K562 (cell line): ENCODE data around the gene HNF4A. TPM values are rescaled to one million over a fixed set of nuclear protein-coding genes. Genes with fewer than 3 reads are reported as not detected.

Experiments used
- ATAC-seq: fragments of 200-7000 bp; cut with Tn5 transposase; 3 replicates; pipeline ENCODE4 v1.9.1; 2020; ENCODE audit warnings: moderate library complexity
- BruUV-seq: library from RNA; stranded (reverse); fragments of 400-500 nt; replicated peaks from 2 replicates; lab custom pipeline; 2021; lab: Mats Ljungman, UMichigan
- CTCF ChIA-PET: fragments of 300-600 bp; formaldehyde crosslinking; extraction: SDS; loops from one replicate; lab custom pipeline; 2021; ENCODE audit warnings: low intra/inter-chr PET ratio; lab: Yijun Ruan, JAX
- POLR2A ChIA-PET: fragments of 300-600, 350-650 bp; sonication (Branson Sonifier 250); formaldehyde crosslinking; extraction: SDS; loops from one replicate; lab custom pipeline; 2021; ENCODE audit warnings: antibody characterized with exemption, inconsistent platforms; lab: Yijun Ruan, JAX
- DNase-seq, 4 experiments: peaks; one replicate each; pipeline versions ENCODE4 v3.0.0 to v3.0.0-alpha.2; 2011 to 2018; ENCODE audit warnings: low spot score in 3 of 4, mixed read lengths in 3 of 4; ENCODE audit errors: extremely low read depth in 1 of 4
- FAIRE-seq: peaks from 2 replicates; lab custom pipeline; 2011; peaks lifted over from hg19 to GRCh38; lab: Jason Lieb, UNC
- H2AFZ ChIP-seq: 2 replicates; pipeline ENCODE4 v1.6.0; 2011; ENCODE audit warnings: low read depth, low read length, control low read depth, inconsistent platforms
- H3K27ac ChIP-seq: fragments of 200-600 bp; 3 replicates; pipeline ENCODE4 v1.8.0; 2011; ENCODE audit warnings: low read depth, mild to moderate bottlenecking, control low read depth, inconsistent platforms, low read length, moderate library complexity, mixed read lengths; ENCODE audit errors: extremely low read depth
- H3K27me3 ChIP-seq, 2 experiments: fragments of 300-600 bp in 1 of 2; 2 replicates in 1 of 2; 3 replicates in 1 of 2; pipeline versions ENCODE4 v1.6.0 to v1.8.0; 2011; ENCODE audit warnings: inconsistent platforms in 2 of 2, low read length in 2 of 2, mild to moderate bottlenecking in 1 of 2, mixed read lengths in 1 of 2, moderate library complexity in 1 of 2; ENCODE audit not compliant: control insufficient read depth in 2 of 2, insufficient read depth in 2 of 2
- H3K36me3 ChIP-seq: fragments of 300-600 bp; 3 replicates; pipeline ENCODE4 v1.8.0; 2011; ENCODE audit warnings: mild to moderate bottlenecking, low read length, inconsistent platforms; ENCODE audit not compliant: control insufficient read depth, insufficient read depth
- H3K4me1 ChIP-seq, 2 experiments: fragments of 200-600 bp in 1 of 2; replicated peaks in 1 of 2; 2 replicates in 1 of 2; 3 replicates in 1 of 2; pipeline versions ENCODE4 v1.5.1 to v1.8.0; 2011; ENCODE audit warnings: inconsistent platforms in 2 of 2, low read length in 2 of 2, mild to moderate bottlenecking in 1 of 2, mixed read lengths in 1 of 2, moderate library complexity in 1 of 2; ENCODE audit not compliant: control insufficient read depth in 2 of 2, insufficient read depth in 2 of 2
- H3K4me2 ChIP-seq: 2 replicates; pipeline ENCODE4 v1.6.1; 2011; ENCODE audit warnings: low read length, control low read depth, inconsistent platforms, mixed read lengths; ENCODE audit not compliant: insufficient read depth
- H3K4me3 ChIP-seq: fragments of 200-600 bp; sonication (generic), shearing (Covaris generic); 2 replicates; pipeline ENCODE4 v1.5.1; 2016; ENCODE audit warnings: control low read depth, inconsistent platforms
- H3K79me2 ChIP-seq: fragments of 200-600 bp; 3 replicates; pipeline ENCODE4 v1.8.0; 2011; ENCODE audit warnings: low read length, inconsistent platforms; ENCODE audit not compliant: control insufficient read depth, insufficient read depth
- H3K9ac ChIP-seq, 2 experiments: 2 replicates each; pipeline versions ENCODE4 v1.6.0 to v1.6.1; 2011; ENCODE audit warnings: low read depth in 2 of 2, low read length in 2 of 2, control low read depth in 1 of 2, inconsistent platforms in 1 of 2, mild to moderate bottlenecking in 1 of 2, mixed read lengths in 1 of 2; ENCODE audit not compliant: insufficient read depth in 1 of 2
- H3K9me1 ChIP-seq: one replicate; pipeline ENCODE4 v1.6.0; 2011; ENCODE audit warnings: inconsistent platforms, mild to moderate bottlenecking, low read length, moderate library complexity; ENCODE audit not compliant: control insufficient read depth, insufficient read depth
- H3K9me3 ChIP-seq: replicated peaks from 2 replicates; pipeline ENCODE4 v1.5.1; 2011; ENCODE audit warnings: low read depth, low read length, inconsistent platforms; ENCODE audit not compliant: control insufficient read depth, insufficient read depth
- H4K20me1 ChIP-seq: replicated peaks from 2 replicates; pipeline ENCODE4 v1.6.1; 2011; ENCODE audit warnings: low read length, inconsistent platforms, mixed read lengths; ENCODE audit not compliant: control insufficient read depth, insufficient read depth
- ADNP ChIP-seq: fragments of 200-800 bp; sonication (Bioruptor generic); IDR thresholded peaks from 2 replicates; pipeline ENCODE4 v1.6.1; 2016; ENCODE audit warnings: missing genetic modification characterization, missing compliant biosample characterization
- MLLT1 ChIP-seq, 2 experiments: fragments of 450-650 bp; IDR thresholded peaks; 2 replicates each; pipeline ENCODE4 v1.6.1; 2016
- SAFB2 ChIP-seq: fragments of 200-400 bp; formaldehyde crosslinking; IDR thresholded peaks from 2 replicates; pipeline ENCODE4 v1.6.1; 2018; ENCODE audit warnings: borderline replicate concordance, low read length, low read depth, moderate library complexity; ENCODE audit not compliant: severe bottlenecking
- WGBS: fragments of 100-300 bp; shearing (Covaris generic); methylation state at CpG from one replicate; pipeline ENCODE4 v1.1.6; 2016; ENCODE audit warnings: low coverage, mixed read lengths; ENCODE audit not compliant: insufficient coverage; ENCODE audit errors: missing lambda C conversion rate; 5-methylcytosine and 5-hydroxymethylcytosine counted together
- in situ Hi-C: fragments of 300-500 bp; cut with MboI; formaldehyde crosslinking; loops from 4 replicates; pipeline ENCODE4 v1.15.0; 2018; ENCODE audit warnings: inconsistent platforms, mixed read lengths
- intact Hi-C: fragments of 100-400 bp; cut with micrococcal nuclease; formaldehyde crosslinking; loops from 2 replicates; pipeline ENCODE4 v1.14.2; 2022
- polyA plus RNA-seq, 8 experiments: library from polyadenylated mRNA; depleted of rRNA in 4 of 8; stranded (reverse) in 5 of 8; unstranded in 3 of 8; fragments of >200 nt; fragmentation: Nextera tagmentation in 2 of 8; fragmentation: Illumina TruSeq in 1 of 8; extraction: Ambion mirVana in 2 of 8; extraction: Trizol in 1 of 8; gene quantifications; 2 replicates each; pipeline versions ENCODE4 v1.2.1 to v1.2.3, GENCODE V29; 2011 to 2014; ENCODE audit warnings: inconsistent platforms in 1 of 8, missing spikeins in 1 of 8
- total RNA-seq, 7 experiments: library from RNA; depleted of rRNA in 6 of 7; stranded (reverse); fragments of >200 nt in 6 of 7; fragmentation: Illumina TruSeq in 2 of 7; extraction: Trizol in 2 of 7; gene quantifications; 2 replicates each; pipeline versions ENCODE4 v1.2.1 to v1.2.3, GENCODE V29; 2011 to 2021; ENCODE audit warnings: low replicate concordance in 1 of 7

HNF4A gene
- total and polyA plus RNA-seq, 9 of the 15 experiments (the other 6 are each of a cell fraction or from before 2014, with no cell fraction given): 0.03 to 0.27 (median 0.08) TPM; not detected in 5

DNA sequence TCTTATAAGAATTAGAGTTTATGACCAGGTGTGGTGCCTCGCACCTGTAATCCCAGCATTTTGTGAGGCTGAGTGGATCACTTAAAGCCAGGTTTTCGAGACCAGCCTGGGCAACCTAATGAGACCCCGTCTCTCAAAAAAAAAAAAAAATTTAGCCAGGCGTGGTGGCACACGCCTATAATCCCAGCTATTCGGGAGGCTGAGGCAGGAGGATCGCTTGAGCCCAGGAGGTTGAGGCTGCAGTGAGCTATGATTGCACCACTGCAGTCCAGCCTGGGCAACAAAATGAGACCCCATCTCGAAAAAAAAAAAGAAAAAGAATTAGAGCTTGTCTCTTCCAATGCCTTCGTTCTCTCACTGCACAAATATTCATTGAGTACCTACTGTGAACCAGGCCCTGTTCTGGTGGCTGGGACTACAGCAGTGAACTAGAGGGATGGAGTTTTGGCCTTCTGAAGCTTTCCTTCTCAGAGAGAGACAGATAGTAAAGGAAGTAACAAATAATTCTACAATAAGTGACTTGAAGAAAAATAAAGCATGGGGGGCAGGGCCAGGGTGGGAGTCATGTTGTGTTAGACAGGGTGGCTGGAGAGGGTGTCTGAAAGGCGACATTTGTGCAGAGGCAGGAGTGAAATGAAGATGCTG lies 56.4 kb downstream of the HNF4A start:
- Histone ChIP-seq H3K9me1 (no peaks in the 10 kb centered on the region), H3K9me3 (no peaks in the 10 kb centered on the region), H2AFZ (no peak overlapping the region), H3K9ac (no peak overlapping the region), H3K4me1 (peaks cover 9% of the 10 kb centered on the region in 2 experiments; a peak in 4 of 5 replicates), H3K4me3 (no peak overlapping the region), H3K27me3 (peaks cover 18 to 47% of the 10 kb centered on the region in 2 experiments; a peak in 4 of 5 replicates), H3K79me2 (no peaks in the 10 kb centered on the region), H3K4me2 (no peak overlapping the region), H4K20me1 (no peaks in the 10 kb centered on the region; the same call in 1 of the 2 replicates), H3K36me3 (no peaks in the 10 kb centered on the region), H3K27ac (no peak overlapping the region)
- DNase-seq: no peak
- TF ChIP-seq MLLT1 (IDR thresholded peaks at IDR 0.05) (no peak), ADNP (tag) (no peak), SAFB2 (no peak)
- ChIA-PET CTCF (no interaction called here), POLR2A (interaction anchor here (1.0 kb wide), 1 partner anchor 955 kb away, joined by 3 read pairs; no protein-coding TSS in a partner anchor)
- no peak for FAIRE-seq
- ATAC-seq: no peak
- intact Hi-C loops (no loop called here), in situ Hi-C loops (no loop called here)
- no TSS peak for BruUV-seq
- 17% methylated on average over 10 of the region's 10 CpGs for WGBS
